K562 (cell line): ENCODE data around the gene ZFYVE21.

Source experiments
- CEBPB ChIP-seq: fragments of 450-650 bp; IDR thresholded peaks from 2 replicates; pipeline ENCODE4 v1.6.1; 2016; ENCODE audit warnings: missing genetic modification characterization, missing compliant biosample characterization
- ELF4 ChIP-seq: fragments of 450-650 bp; formaldehyde crosslinking; IDR thresholded peaks from 2 replicates; pipeline ENCODE4 v1.4.0; 2022; ENCODE audit warnings: missing genetic modification characterization
- POLR2A ChIP-seq: fragments of 450-650 bp; conservative IDR thresholded peaks from 2 replicates; pipeline ENCODE4 v1.6.1; 2016
- RAD21 ChIP-seq, 2 experiments: fragments of 250-450 bp in 1 of 2; fragments of 450-650 bp in 1 of 2; sonication (Bioruptor Pico) in 1 of 2; formaldehyde crosslinking in 1 of 2; IDR thresholded peaks in 1 of 2; conservative IDR thresholded peaks in 1 of 2; 2 replicates each; pipeline versions ENCODE4 v1.4.0 to v1.8.0; 2020 to 2022; ENCODE audit warnings: mild to moderate bottlenecking in 2 of 2, moderate library complexity in 1 of 2
- TCF7L2 ChIP-seq: fragments of 150-350 bp; IDR thresholded peaks from 2 replicates; pipeline ENCODE4 v1.6.1; 2016; ENCODE audit warnings: low read depth, mild to moderate bottlenecking, low read length, moderate library complexity
- TGIF2 ChIP-seq: sonication (generic); formaldehyde crosslinking; IDR thresholded peaks from 2 replicates; pipeline ENCODE4 v1.8.1; 2022; ENCODE audit warnings: mild to moderate bottlenecking, missing genetic modification reagents, moderate library complexity
- ZNF707 ChIP-seq: fragments of 250-450 bp; sonication (Bioruptor Pico); conservative IDR thresholded peaks from 2 replicates; pipeline ENCODE4 v1.8.0; 2022; ENCODE audit warnings: inconsistent platforms, mild to moderate bottlenecking, moderate library complexity
- ZNF766 ChIP-seq: fragments of 200-800 bp; sonication (Bioruptor generic); conservative IDR thresholded peaks from 2 replicates; pipeline ENCODE4 v1.6.1; 2016; ENCODE audit warnings: missing genetic modification characterization, missing compliant biosample characterization
- TF ChIP-seq, protein P1 (sequence below): sonication (generic); formaldehyde crosslinking; IDR thresholded peaks from 2 replicates; pipeline ENCODE4 v1.8.1; 2023; ENCODE audit warnings: mild to moderate bottlenecking, missing genetic modification reagents
- TF ChIP-seq, protein P2 (sequence below), 3 experiments: IDR thresholded peaks in 2 of 3; conservative IDR thresholded peaks in 1 of 3; 2 replicates each; pipeline ENCODE4 v1.5.1; 2011 to 2012; ENCODE audit warnings: low read length in 3 of 3, mild to moderate bottlenecking in 3 of 3, control low read depth in 2 of 3, improper control_type of control experiment in 1 of 3, inconsistent platforms in 1 of 3, low read depth in 1 of 3, mixed read lengths in 1 of 3, moderate library complexity in 1 of 3; ENCODE audit not compliant: insufficient read depth in 2 of 3
- TF ChIP-seq, protein P3 (sequence below): sonication (generic); formaldehyde crosslinking; IDR thresholded peaks from 2 replicates; pipeline ENCODE4 v1.9.0; 2022; ENCODE audit warnings: mild to moderate bottlenecking, missing genetic modification reagents
- TF ChIP-seq, protein P4 (sequence below): fragments of 250-450 bp; sonication (Bioruptor Pico); IDR thresholded peaks from 2 replicates; pipeline ENCODE4 v1.5.0; 2021; ENCODE audit warnings: mild to moderate bottlenecking, borderline replicate concordance
- TF ChIP-seq, protein P5 (sequence below): fragments of 250-450 bp; sonication (Bioruptor Pico); IDR thresholded peaks from 2 replicates; pipeline ENCODE4 v1.4.0; 2020; ENCODE audit warnings: borderline replicate concordance

DNA sequence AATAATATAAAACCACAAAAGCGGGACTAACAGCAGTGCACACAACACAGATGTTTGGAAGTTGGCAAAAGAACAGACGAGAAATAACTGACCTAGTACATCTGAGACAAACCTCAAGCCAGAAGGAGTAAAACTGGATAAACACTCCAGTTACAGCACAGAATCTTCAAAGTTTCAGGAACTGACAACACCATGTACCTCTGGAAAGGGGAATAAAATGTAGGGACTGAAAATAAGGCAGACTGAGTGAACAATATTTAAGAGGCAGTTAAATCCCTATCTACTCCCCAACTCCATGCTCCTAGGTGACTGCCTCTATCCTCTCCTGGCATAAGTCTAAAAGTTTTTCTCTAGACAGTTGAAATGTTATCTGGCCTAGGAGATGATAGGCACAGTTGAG is 57.9 kb downstream of the ZFYVE21 start:
- no peak for TF ChIP-seq TGIF2 (CRISPR knock-in tag)
- TF ChIP-seq, protein P1, sequence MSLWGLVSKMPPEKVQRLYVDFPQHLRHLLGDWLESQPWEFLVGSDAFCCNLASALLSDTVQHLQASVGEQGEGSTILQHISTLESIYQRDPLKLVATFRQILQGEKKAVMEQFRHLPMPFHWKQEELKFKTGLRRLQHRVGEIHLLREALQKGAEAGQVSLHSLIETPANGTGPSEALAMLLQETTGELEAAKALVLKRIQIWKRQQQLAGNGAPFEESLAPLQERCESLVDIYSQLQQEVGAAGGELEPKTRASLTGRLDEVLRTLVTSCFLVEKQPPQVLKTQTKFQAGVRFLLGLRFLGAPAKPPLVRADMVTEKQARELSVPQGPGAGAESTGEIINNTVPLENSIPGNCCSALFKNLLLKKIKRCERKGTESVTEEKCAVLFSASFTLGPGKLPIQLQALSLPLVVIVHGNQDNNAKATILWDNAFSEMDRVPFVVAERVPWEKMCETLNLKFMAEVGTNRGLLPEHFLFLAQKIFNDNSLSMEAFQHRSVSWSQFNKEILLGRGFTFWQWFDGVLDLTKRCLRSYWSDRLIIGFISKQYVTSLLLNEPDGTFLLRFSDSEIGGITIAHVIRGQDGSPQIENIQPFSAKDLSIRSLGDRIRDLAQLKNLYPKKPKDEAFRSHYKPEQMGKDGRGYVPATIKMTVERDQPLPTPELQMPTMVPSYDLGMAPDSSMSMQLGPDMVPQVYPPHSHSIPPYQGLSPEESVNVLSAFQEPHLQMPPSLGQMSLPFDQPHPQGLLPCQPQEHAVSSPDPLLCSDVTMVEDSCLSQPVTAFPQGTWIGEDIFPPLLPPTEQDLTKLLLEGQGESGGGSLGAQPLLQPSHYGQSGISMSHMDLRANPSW (CRISPR knock-in tag) = no peak
- TF ChIP-seq TCF7L2 = no peak
- no peak for TF ChIP-seq ZNF766 (CRISPR knock-in tag)
- TF ChIP-seq POLR2A = no peak
- TF ChIP-seq, protein P2, sequence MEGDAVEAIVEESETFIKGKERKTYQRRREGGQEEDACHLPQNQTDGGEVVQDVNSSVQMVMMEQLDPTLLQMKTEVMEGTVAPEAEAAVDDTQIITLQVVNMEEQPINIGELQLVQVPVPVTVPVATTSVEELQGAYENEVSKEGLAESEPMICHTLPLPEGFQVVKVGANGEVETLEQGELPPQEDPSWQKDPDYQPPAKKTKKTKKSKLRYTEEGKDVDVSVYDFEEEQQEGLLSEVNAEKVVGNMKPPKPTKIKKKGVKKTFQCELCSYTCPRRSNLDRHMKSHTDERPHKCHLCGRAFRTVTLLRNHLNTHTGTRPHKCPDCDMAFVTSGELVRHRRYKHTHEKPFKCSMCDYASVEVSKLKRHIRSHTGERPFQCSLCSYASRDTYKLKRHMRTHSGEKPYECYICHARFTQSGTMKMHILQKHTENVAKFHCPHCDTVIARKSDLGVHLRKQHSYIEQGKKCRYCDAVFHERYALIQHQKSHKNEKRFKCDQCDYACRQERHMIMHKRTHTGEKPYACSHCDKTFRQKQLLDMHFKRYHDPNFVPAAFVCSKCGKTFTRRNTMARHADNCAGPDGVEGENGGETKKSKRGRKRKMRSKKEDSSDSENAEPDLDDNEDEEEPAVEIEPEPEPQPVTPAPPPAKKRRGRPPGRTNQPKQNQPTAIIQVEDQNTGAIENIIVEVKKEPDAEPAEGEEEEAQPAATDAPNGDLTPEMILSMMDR (IDR thresholded peaks at IDR 0.05 in 2 of 3, conservative IDR thresholded peaks at IDR 0.05 in 1 of 3; ENCODE audit: insufficient read depth in 2 of 3, low read depth in 1 of 3, low read length in 3 of 3) = no peak
- TF ChIP-seq, protein P3, sequence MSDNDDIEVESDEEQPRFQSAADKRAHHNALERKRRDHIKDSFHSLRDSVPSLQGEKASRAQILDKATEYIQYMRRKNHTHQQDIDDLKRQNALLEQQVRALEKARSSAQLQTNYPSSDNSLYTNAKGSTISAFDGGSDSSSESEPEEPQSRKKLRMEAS = no peak
- TF ChIP-seq, protein P4, sequence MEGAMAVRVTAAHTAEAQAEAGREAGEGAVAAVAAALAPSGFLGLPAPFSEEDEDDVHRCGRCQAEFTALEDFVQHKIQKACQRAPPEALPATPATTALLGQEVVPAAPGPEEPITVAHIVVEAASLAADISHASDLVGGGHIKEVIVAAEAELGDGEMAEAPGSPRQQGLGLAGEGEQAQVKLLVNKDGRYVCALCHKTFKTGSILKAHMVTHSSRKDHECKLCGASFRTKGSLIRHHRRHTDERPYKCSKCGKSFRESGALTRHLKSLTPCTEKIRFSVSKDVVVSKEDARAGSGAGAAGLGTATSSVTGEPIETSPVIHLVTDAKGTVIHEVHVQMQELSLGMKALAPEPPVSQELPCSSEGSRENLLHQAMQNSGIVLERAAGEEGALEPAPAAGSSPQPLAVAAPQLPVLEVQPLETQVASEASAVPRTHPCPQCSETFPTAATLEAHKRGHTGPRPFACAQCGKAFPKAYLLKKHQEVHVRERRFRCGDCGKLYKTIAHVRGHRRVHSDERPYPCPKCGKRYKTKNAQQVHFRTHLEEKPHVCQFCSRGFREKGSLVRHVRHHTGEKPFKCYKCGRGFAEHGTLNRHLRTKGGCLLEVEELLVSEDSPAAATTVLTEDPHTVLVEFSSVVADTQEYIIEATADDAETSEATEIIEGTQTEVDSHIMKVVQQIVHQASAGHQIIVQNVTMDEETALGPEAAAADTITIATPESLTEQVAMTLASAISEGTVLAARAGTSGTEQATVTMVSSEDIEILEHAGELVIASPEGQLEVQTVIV (CRISPR knock-in tag) = no peak
- no peak for TF ChIP-seq RAD21 (CRISPR knock-in tag; conservative IDR thresholded peaks at IDR 0.05 in 1 of 2, IDR thresholded peaks at IDR 0.05 in 1 of 2)
- TF ChIP-seq, protein P5, sequence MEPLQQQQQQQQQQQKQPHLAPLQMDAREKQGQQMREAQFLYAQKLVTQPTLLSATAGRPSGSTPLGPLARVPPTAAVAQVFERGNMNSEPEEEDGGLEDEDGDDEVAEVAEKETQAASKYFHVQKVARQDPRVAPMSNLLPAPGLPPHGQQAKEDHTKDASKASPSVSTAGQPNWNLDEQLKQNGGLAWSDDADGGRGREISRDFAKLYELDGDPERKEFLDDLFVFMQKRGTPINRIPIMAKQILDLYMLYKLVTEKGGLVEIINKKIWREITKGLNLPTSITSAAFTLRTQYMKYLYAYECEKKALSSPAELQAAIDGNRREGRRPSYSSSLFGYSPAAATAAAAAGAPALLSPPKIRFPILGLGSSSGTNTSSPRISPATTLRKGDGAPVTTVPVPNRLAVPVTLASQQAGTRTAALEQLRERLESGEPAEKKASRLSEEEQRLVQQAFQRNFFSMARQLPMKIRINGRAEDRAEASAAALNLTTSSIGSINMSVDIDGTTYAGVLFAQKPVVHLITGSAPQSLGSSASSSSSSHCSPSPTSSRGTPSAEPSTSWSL = no peak
- TF ChIP-seq ELF4 (CRISPR knock-in tag) = no peak
- TF ChIP-seq ZNF707 = no peak
- no peak for TF ChIP-seq CEBPB (tag)
